DND-41 (cell line): ENCODE results near the gene AGAP9.
"Not testable (repeated sequence)": the region's sequence is repeated elsewhere in the genome, so short reads cannot be mapped to it uniquely, and the experiment has no call there.

Source experiments
- CTCF ChIP-seq: IDR thresholded peaks from 2 replicates; pipeline ENCODE4 v1.5.1; 2012; ENCODE audit warnings: borderline replicate concordance, low read length, moderate library complexity, mild to moderate bottlenecking; ENCODE audit not compliant: poor library complexity, severe bottlenecking; ENCODE audit errors: extremely low read depth
- EZH2 ChIP-seq: IDR thresholded peaks from 3 replicates; pipeline ENCODE4 v1.6.1; 2012; ENCODE audit warnings: borderline replicate concordance, low read depth, mild to moderate bottlenecking, moderate library complexity, low read length, inconsistent platforms; ENCODE audit not compliant: severe bottlenecking

- TF ChIP-seq CTCF, EZH2: not testable (repeated sequence)
Observed at GRCh38 chr10:47462577-47463358, 60.7 kb downstream of the AGAP9 start.
